ENCODE data around the gene BACH1.
"Not testable (repeated sequence)": the region's sequence is repeated elsewhere in the genome, so short reads cannot be mapped to it uniquely, and the experiment has no call there.

The BACH1 gene

DNA sequence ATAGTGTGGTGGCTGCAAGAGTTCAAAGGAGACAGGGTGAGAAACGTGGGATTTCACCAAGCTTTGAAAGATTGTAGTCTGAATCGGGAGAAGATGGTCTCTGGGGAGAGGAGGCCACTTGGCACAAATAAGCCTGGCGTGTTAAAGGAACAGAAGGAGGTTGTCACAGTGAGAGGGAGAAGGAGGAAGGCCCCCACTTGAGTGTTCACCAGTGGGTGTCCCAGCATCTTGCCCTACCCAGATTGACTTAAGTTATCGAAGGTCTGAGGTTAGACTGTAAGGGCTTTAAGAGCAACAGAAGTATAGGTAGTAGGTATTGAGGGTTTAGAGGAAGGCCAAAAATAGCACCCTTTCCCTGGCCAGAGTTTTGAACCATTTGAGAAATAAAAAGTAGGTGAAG is 48.0 kb downstream of the BACH1 start:
- no peak for DNase-seq (ENCODE audit: low read depth)

DNA sequence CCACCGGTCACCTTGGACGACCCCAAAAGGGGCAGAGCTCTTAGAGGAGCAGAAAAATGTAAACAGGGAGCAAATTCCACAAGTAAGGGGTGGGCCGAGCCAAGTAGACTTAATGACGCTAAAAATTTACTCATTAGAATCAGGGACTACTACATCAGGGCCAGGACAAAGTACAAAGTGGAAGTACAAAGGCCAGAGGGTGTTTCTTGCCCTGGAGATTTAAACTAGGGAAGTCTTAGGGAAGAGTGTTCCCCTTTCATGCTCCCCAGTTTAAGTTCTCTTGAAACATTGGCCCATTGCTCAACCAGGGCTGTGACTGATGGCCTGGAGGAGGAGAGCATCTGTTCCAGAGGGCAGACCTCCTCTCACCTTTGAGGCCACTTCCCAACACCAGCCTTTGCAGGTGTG is 48.6 kb downstream of the BACH1 start:
- DNase-seq (ENCODE audit: low read depth), result no peak

GRCh38 chr21:29349702-29350101 is 51.0 kb downstream of the BACH1 start:
- no peak for DNase-seq (ENCODE audit: low read depth)

DNA sequence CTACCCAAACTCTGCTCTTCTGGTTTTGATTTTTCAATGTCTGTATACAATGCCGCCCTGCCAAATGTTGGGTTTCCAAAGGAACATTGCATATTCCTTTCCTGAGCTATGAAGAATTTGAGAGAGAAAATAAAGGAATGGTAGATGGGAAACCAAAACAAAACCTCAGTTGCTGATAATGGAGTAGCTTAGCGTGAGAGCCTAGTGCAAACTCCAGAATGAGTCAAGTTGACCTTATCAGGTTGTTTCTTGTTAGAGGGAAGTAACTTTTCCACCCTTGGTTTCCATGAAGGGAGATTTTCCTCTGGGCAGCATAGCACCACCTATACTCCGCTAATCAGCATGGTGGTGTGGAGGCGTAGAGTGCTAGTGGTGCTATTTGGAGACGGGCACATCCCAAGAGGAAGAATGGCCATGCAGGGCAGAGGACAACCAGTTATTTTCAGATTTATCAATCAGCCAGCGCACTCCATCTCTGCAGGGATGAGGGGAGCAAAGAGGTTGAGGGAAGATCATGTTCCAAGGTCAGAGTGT is 51.6 kb downstream of the BACH1 start:
- DNase-seq (ENCODE audit: low read depth), result no peak

DNA sequence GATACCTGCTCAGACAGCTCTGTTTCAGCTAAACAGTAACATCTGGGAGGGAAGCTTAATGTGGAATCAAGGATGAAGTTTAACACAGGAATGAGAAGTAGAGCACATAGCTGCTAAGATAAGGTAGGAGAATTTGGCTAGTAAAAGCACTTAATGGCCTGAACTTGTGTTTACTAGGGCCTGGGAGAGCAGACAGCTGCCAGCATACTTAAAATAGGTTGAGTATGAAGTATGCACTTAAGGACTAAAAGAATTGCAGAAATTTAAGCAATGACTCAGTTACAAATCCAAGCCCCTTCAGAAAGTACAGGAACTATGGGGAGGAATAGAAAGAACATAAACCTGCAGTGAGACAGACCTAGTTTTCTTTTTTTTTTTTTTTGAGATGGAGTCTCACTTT is 53.0 kb downstream of the BACH1 start:
- no peak for DNase-seq (ENCODE audit: low read depth)

DNA sequence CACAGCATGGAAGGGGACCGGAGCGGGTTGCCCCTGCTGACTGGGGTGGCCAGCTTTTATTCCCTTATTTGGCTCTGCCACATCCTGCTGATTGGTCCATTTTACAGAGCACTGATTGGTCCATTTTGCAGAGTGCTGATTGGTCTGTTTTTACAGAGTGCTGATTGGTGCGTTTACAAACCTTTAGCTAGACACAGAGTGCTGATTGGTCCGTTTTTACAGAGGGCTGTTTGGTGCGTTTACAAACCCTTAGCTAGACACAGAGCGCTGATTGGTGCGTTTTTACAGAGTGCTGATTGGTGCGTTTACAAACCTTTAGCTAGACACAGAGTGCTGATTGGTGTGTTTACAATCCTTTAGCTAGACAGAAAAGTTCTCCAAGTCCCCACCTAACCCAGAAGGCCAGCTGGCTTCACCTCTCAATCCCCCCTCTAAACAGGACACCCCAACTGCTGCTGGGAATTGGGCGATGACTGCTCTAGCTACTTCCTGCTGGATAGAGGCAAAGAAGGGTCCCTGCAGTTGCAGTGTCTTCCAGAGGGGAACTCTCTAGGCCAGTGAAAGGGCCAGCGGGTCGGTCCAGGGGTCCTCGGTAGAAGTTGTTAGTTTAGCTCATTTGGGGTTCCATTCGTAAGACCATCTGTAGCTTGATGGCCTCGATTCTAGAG is 56.5 kb downstream of the BACH1 start:
- DNase-seq (ENCODE audit: low read depth), result not testable (repeated sequence)

DNA sequence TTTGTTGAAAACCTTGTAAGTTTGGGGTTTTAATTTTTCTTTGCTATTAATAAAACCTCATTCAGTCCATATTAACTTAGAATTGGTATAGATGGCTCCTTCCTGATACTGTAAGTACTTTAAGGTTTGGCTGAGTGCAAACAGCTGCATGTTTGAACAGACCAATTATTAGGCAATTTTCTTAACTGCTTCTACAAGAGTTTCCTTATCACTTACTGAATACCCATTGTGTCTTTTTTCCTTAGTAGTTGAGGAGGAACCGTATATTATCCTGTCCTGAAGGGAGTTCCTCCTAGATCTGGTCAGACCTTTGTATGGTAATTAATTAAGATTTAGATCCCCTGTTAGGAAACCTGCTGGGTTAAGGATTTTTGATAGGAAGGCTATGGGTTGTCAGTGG is 57.6 kb downstream of the BACH1 start:
- not testable (repeated sequence) for DNase-seq (ENCODE audit: low read depth)

DNA sequence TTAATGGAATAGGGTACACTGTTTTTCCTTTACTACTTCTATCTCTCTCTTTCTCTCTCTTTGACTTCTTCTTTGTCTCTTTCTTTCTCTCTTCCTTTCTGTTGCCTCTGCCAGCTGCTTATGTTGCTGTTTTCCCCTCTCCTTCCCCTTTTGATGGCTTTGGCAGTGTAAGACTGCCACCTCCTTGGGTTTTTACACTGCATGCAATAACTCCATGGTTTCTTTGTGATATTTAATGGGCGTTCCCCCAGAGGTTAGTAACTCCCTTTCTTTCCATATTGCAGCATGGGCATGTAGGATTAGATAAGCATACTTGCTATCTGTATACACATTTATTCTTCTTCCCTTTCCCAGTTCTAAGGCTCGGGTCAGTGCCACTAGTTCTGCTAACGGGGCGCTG is 58.1 kb downstream of the BACH1 start:
- DNase-seq (ENCODE audit: low read depth), result not testable (repeated sequence)

GRCh38 chr21:29359718-29360117 is 61.0 kb downstream of the BACH1 start:
- no peak for DNase-seq (ENCODE audit: low read depth)

GRCh38 chr21:29360799-29361765 is 62.4 kb downstream of the BACH1 start:
- DNase-seq (ENCODE audit: low read depth), result no peak

DNA sequence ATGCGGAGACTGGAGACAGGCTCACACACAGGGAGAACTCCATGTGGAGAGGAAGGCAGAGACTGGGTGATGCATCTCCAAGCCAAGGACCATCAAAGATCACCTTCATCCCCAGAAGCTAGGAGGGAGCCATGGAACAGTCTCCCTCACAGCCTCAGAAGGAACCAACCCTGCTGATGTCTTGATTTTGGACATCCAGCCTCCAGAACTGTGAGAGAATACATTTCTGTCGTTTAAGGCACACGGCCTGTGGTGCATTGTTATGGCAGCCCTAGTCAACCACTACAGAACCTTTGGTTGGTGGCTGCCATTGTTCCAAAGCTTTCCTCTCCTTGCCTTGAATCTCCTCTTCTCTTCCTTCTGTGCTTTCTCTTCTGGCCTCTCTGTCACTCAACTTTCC is 64.0 kb downstream of the BACH1 start:
- DNase-seq (ENCODE audit: low read depth), result no peak

- DNase-seq (ENCODE audit: low read depth), result no peak
These were observed 67.0 kb downstream of the BACH1 start for GRCh38 chr21:29365661-29366265.

DNA sequence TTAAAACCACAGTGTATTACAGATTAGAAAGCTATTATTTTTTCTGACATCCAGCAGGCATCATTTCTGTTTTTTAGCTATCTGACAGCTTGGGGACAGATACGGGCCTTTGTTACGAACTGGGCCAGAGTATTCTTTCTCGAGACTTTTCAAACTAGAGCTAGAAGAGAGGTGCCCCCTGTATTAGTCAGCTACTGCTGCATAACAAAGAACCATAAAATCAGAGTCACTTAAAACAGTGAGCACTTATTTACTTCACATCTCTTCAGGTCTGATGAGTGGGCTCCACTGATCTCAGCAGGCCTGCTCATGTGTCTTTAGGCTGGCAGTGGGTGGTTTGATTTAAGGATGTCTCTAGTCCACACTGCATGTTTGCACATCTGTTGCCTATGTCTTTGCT is 67.8 kb downstream of the BACH1 start:
- no peak for DNase-seq (ENCODE audit: low read depth)

GRCh38 chr21:29367335-29367734 is 68.6 kb downstream of the BACH1 start:
- DNase-seq (ENCODE audit: low read depth), result no peak

DNA sequence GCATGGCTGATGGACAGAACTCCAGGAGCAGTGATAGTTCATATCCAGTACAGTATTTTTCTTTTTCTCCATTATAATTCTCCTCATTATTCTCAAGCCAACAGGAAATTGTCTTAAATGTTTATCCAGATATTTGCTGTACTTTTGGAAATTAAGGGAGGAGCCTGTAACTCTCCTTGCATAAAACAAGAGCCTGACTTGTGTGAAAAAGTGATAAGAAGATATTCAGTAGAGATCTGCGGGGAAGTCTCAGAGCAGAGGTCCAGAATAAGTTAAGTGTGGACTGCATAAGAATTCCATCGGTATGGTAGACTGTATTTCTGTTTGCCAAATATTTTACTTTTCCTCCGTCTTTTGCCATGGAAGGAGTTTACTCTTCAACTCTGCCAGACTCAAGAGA is 70.2 kb downstream of the BACH1 start:
- DNase-seq (ENCODE audit: low read depth), result no peak

DNA sequence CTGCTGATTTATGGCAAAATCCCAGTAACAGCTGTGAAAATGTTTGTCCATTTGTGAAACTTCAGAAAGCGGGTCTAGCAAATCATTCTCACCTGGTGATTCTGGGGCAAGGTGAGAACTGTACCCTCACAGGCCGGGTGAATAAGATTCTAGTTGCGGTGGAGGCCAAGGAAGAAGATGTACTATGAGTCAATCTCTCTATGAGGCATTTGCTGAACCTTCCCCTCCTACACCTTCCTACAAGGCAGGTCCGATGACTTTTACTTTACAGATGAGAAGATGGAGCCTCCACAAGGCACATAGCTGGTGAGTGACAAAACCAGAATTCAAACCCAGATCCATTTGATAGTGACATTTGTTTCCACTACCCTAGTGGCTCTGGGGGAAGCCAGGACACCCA is 72.7 kb downstream of the BACH1 start:
- no peak for DNase-seq (ENCODE audit: low read depth)

DNA sequence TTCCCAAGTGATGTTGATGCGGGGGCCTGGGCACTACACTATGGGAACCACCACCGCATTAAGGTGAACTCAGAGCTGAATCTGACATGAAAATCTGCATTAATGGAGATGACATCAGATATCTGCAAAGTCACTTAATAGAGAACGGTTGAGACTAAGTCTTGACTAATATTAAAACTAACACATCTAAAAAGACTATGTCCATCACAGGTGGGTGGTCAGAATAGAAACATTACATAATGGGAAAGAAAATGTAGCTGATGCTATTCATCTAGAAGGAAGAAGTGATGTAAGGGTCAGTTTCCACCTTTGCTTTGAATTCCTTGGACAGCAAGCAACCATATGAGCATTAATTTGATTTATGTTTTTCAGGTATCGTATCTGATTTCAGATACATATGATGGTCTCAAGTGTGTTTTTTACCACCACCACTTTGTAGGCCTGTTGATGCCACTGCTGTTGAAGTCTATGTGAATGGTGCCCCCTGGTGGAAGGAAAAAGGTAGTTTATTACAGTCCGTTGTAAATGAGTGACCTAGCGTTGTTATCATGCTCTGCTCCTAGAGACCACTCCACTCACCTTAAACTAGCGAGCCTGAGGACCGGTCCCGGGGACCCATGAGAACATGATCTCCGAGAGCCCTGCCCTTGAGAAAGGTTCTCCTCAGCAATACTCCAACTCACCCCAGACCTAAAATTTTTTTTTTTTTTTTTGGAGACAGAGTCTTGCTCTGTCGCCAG is 73.5 kb downstream of the BACH1 start:
- peak; percentile 72 for DNase-seq (ENCODE audit: low read depth)

DNA sequence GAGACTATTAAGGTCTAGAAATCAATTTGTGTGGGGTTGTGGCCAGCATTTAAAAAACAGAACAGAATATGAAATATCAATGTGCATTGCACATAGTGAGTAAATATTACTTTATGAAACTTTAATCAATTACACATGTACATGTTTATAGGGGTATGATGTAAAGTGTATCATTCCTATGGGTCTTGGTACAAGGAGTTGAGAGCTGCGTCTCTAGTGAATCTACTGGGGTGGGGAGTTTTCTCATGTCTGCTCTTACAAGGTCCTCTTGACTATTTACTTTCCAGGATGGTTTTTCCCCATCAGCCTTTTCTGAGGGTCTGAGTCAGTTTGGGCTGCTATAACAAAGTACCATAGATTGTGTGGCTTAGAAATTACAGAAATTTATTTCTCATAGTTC is 75.8 kb downstream of the BACH1 start:
- no peak for DNase-seq (ENCODE audit: low read depth)

DNA sequence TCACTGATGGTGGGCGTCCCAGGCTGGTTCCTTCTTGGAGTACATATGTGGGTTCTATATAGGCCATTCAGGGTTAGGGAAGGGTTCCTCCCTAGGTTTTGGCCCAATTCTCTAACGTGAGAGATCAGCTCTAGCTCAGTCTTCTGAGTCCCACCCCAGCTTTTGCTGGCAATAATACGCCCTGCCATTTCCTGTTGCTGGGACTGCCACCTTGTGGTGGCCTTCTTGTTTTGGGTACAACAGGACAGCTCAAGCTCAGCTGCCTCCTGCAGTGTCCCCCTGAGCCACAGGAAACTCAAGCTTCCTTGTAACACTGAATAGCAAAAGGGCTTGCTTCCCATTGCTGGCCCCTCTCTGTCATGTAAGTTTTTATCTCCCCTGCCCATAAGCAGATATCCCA is 77.8 kb downstream of the BACH1 start:
- DNase-seq (ENCODE audit: low read depth), result no peak

DNA sequence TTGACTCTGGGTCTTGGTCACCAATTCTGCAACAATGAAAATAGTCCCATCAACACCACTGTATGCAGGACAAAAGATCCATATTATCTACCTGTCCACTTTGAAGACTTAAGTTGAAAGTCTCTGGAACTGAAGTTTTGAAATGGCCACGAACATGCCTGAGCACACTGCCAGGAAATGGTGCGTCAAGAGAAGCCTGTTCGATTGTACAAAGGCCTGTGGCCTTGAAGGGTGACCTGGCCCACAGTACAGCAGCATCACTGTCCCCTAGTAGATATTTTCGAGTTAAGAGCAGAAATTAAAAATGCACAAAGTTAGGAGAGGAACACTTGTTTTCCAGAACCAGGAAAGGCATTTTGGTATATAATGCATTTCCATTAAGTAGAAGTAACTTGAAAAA is 78.5 kb downstream of the BACH1 start:
- no peak for DNase-seq (ENCODE audit: low read depth)

- no peak for DNase-seq (ENCODE audit: low read depth)
These were observed 80.1 kb downstream of the BACH1 start for GRCh38 chr21:29378832-29379231.

- DNase-seq (ENCODE audit: low read depth), result no peak
These were observed 80.9 kb downstream of the BACH1 start for GRCh38 chr21:29379517-29380054.
